ENCODE data around the gene C11orf24. TPM values are rescaled to one million over a fixed set of nuclear protein-coding genes. Genes with fewer than 3 reads are reported as not detected.

Gene C11orf24
- total RNA-seq, 2 experiments from 2014 or later = 8.0 to 8.5 TPM

- H3K36me3 Mint-ChIP-seq (ENCODE audit: low read depth) = peaks cover 29% of the 10 kb centered on the region
- peaks cover 56% of the 10 kb centered on the region for H3K4me1 Mint-ChIP-seq (ENCODE audit: low read depth)
- H3K4me3 Mint-ChIP-seq = peak within 1 kb of the TSS; percentile 94
- POLR2A ChIA-PET = interaction anchor here (1.6 kb wide), 1 partner anchor 59 kb away, joined by 5 read pairs; the partner anchor contains the start of gene C11orf24
- intact Hi-C loops (cut with DNase I, micrococcal nuclease) = loop anchor here in 1 of 2 experiments (2.0 to 5.0 kb wide), 5 partner anchors 59 to 406 kb away; partner anchors contain the start of genes C11orf24, CHKA and PPP6R3
- H3K9me3 Mint-ChIP-seq = no peaks in the 10 kb centered on the region
- DNase-seq = peak in 10 of 14 experiments; percentile 34 to 84 (median 50)
- Histone ChIP-seq H3K27me3 (ENCODE audit: control insufficient read depth in 1 of 2, insufficient read depth in 2 of 2, low read length in 2 of 2) (no peaks in the 10 kb centered on the region), H3K9me3 (ENCODE audit: control insufficient read depth in 1 of 2, insufficient read depth in 1 of 2, low read length in 2 of 2) (no peaks in the 10 kb centered on the region), H3K36me3 (ENCODE audit: insufficient read depth, low read length) (no peaks in the 10 kb centered on the region), H3K27ac (ENCODE audit: low read depth in 1 of 2, low read length in 2 of 2) (peak within 1 kb of the TSS in 1 of 2 donors; percentile 74), H3K4me3 (ENCODE audit: low read length) (peak within 1 kb of the TSS; percentile 78), H3K4me1 (ENCODE audit: insufficient read depth, low read length) (peaks cover 44% of the 10 kb centered on the region)
- peak within 1 kb of the TSS; percentile 96 for H3K27ac Mint-ChIP-seq
- ATAC-seq (ENCODE audit: poor library complexity) = no peak
- TF ChIP-seq, protein P1, sequence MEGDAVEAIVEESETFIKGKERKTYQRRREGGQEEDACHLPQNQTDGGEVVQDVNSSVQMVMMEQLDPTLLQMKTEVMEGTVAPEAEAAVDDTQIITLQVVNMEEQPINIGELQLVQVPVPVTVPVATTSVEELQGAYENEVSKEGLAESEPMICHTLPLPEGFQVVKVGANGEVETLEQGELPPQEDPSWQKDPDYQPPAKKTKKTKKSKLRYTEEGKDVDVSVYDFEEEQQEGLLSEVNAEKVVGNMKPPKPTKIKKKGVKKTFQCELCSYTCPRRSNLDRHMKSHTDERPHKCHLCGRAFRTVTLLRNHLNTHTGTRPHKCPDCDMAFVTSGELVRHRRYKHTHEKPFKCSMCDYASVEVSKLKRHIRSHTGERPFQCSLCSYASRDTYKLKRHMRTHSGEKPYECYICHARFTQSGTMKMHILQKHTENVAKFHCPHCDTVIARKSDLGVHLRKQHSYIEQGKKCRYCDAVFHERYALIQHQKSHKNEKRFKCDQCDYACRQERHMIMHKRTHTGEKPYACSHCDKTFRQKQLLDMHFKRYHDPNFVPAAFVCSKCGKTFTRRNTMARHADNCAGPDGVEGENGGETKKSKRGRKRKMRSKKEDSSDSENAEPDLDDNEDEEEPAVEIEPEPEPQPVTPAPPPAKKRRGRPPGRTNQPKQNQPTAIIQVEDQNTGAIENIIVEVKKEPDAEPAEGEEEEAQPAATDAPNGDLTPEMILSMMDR (IDR thresholded peaks at IDR 0.05) = no peak
- CTCF ChIA-PET = no interaction called here
- peaks cover 13% of the 10 kb centered on the region for H3K27me3 Mint-ChIP-seq
These were observed 58.6 kb downstream of the C11orf24 start, which contains the start of gene KMT5B for GRCh38 chr11:68213135-68213515. Gene KMT5B, minus strand, starts transcription at chr11:68213296. Its CDS starts 23,220 bp downstream, at chr11:68190076.

DNA sequence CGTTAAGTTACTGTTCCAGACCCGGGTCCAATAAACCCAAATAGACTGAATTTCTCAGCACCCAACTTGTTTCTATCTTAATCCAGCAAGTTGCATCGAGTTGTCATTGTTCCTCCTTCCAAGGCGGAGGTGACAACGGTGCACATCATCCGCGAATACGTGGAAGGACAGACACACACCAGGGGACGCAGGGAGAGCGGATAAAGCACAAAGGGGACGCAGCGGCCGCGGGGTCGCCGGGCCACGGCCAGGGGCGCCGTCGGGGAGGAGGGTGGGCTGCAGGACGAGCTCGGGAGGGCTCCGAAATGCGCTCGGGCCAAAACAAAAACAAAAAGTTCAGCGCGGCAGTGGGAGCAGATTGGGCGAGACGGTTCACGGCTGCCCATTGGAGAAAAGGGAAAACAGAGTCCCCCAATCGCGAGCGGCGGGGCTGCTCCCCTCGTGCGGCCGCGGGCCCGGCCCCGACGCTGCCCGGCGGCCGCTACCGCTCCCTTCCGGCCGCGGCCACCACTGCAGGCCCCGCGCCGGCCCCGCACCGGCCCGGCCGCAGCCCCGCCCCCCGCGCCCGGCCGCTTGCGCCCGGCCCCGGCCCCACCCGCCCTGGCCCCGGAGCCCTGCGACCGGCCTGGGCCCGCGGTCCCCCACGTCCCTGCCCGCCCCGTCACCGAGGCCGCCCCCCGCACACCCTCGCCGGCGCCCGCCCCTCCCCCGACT is 59.2 kb downstream of the C11orf24 start:
- POLR2A ChIA-PET = interaction anchor here (1.6 kb wide), 1 partner anchor 59 kb away, joined by 5 read pairs; the partner anchor contains the start of gene C11orf24
- ATAC-seq (ENCODE audit: poor library complexity) (peak; percentile 50), DNase-seq (peak in 13 of 14 experiments; percentile 16 to 80 (median 43))
- H3K27me3 ChIP-seq (ENCODE audit: control insufficient read depth in 1 of 2, insufficient read depth in 2 of 2, low read length in 2 of 2) = no peaks in the 10 kb centered on the region
- H3K27ac Mint-ChIP-seq = peak overlapping the region; percentile 96
- H3K27ac ChIP-seq (ENCODE audit: low read depth in 1 of 2, low read length in 2 of 2) = peak overlapping the region in 1 of 2 donors; percentile 35
- no peaks in the 10 kb centered on the region for H3K36me3 ChIP-seq (ENCODE audit: insufficient read depth, low read length)
- peaks cover 56% of the 10 kb centered on the region for H3K4me1 Mint-ChIP-seq (ENCODE audit: low read depth)
- H3K4me3 Mint-ChIP-seq = peak overlapping the region; percentile 94
- intact Hi-C loops (cut with DNase I, micrococcal nuclease) = loop anchor here in 1 of 2 experiments (2.0 to 5.0 kb wide), 5 partner anchors 60 to 405 kb away; partner anchors contain the start of genes C11orf24, CHKA and PPP6R3
- no peaks in the 10 kb centered on the region for H3K9me3 Mint-ChIP-seq
- CTCF ChIA-PET = no interaction called here
- peaks cover 13% of the 10 kb centered on the region for H3K27me3 Mint-ChIP-seq
- H3K4me1 ChIP-seq (ENCODE audit: insufficient read depth, low read length) = peaks cover 46% of the 10 kb centered on the region
- H3K4me3 ChIP-seq (ENCODE audit: low read length) = peak overlapping the region; percentile 78
- H3K9me3 ChIP-seq (ENCODE audit: control insufficient read depth in 1 of 2, insufficient read depth in 1 of 2, low read length in 2 of 2) = no peaks in the 10 kb centered on the region
- TF ChIP-seq, protein P1 (IDR thresholded peaks at IDR 0.05) = no peak
- peaks cover 29% of the 10 kb centered on the region for H3K36me3 Mint-ChIP-seq (ENCODE audit: low read depth)

DNA sequence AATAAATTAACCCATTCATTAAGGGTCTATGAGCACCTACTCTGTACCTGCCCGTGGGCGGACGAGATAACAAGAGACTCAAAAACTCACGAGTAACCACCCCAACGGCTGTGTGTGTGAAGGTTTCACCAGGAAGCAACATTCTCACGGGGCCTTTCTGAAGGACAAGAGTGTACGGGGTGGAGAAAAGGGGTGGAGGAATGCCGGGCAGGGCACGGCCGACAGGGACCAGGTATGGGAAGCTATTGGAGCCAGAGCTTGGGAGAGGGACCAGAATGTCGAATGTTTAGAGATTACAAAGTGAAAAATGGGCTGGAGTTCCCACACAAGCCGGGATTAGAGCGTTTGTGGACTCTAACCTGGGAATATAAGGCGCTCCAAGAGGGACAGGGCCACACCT is 60.2 kb downstream of the C11orf24 start:
- H3K36me3 ChIP-seq (ENCODE audit: insufficient read depth, low read length) = no peaks in the 10 kb centered on the region
- H3K27ac ChIP-seq (ENCODE audit: low read depth in 1 of 2, low read length in 2 of 2) = no peak overlapping the region
- ATAC-seq (ENCODE audit: poor library complexity) (no peak), DNase-seq (peak in 2 of 14 experiments; percentile 16 to 21)
- peak overlapping the region; percentile 71 for H3K4me3 ChIP-seq (ENCODE audit: low read length)
- peaks cover 46% of the 10 kb centered on the region for H3K4me1 ChIP-seq (ENCODE audit: insufficient read depth, low read length)
- peaks cover 29% of the 10 kb centered on the region for H3K36me3 Mint-ChIP-seq (ENCODE audit: low read depth)
- H3K27me3 ChIP-seq (ENCODE audit: control insufficient read depth in 1 of 2, insufficient read depth in 2 of 2, low read length in 2 of 2) = no peaks in the 10 kb centered on the region
- CTCF ChIA-PET = no interaction called here
- peaks cover 64% of the 10 kb centered on the region for H3K4me1 Mint-ChIP-seq (ENCODE audit: low read depth)
- POLR2A ChIA-PET = interaction anchor here (0.6 to 1.6 kb wide), 2 partner anchors 60 to 338 kb away, joined by 3 to 5 read pairs; partner anchors contain the start of gene C11orf24
- no peaks in the 10 kb centered on the region for H3K9me3 ChIP-seq (ENCODE audit: control insufficient read depth in 1 of 2, insufficient read depth in 1 of 2, low read length in 2 of 2)
- H3K9me3 Mint-ChIP-seq = no peaks in the 10 kb centered on the region
- TF ChIP-seq, protein P1 (IDR thresholded peaks at IDR 0.05) = no peak
- H3K27ac Mint-ChIP-seq = peak overlapping the region; percentile 96
- intact Hi-C loops (cut with DNase I, micrococcal nuclease) = loop anchor here in 1 of 2 experiments (5.0 kb wide), 4 partner anchors 61 to 404 kb away; partner anchors contain the start of genes C11orf24 and PPP6R3
- peak overlapping the region; percentile 94 for H3K4me3 Mint-ChIP-seq
- H3K27me3 Mint-ChIP-seq = peaks cover 13% of the 10 kb centered on the region

Other genes with a start within 250 kb of the C11orf24 start
- gene NDUFS8, start 241.3 kb downstream of the C11orf24 start, total RNA-seq = 10 to 100 TPM; 70.5 to 72.5 TPM
- gene TCIRG1, start 232.9 kb downstream of the C11orf24 start, total RNA-seq = 100 to 1,000 TPM; 202 to 207 TPM
- gene CHKA, start 150.6 kb downstream of the C11orf24 start, total RNA-seq = 10 to 100 TPM; 30.1 to 31.4 TPM
- 10 to 100 TPM; 22.5 to 23.3 TPM for gene KMT5B, start 58.7 kb downstream of the C11orf24 start, total RNA-seq
- gene LRP5, start 40.6 kb upstream of the C11orf24 start, total RNA-seq = 1 to 10 TPM; 2.0 to 2.9 TPM
- gene PPP6R3, start 188.8 kb upstream of the C11orf24 start, total RNA-seq = 100 to 1,000 TPM; 108 to 109 TPM